NCI-H1694 (cell line): ENCODE data around the gene ZNF358.
"Not testable (repeated sequence)": the region's sequence is repeated elsewhere in the genome, so short reads cannot be mapped to it uniquely, and the experiment has no call there.

Experiments
- DNase-seq: peaks from one replicate; lab custom pipeline; 2025; lab: John Stamatoyannopoulos, UW

ZNF358 gene

DNA sequence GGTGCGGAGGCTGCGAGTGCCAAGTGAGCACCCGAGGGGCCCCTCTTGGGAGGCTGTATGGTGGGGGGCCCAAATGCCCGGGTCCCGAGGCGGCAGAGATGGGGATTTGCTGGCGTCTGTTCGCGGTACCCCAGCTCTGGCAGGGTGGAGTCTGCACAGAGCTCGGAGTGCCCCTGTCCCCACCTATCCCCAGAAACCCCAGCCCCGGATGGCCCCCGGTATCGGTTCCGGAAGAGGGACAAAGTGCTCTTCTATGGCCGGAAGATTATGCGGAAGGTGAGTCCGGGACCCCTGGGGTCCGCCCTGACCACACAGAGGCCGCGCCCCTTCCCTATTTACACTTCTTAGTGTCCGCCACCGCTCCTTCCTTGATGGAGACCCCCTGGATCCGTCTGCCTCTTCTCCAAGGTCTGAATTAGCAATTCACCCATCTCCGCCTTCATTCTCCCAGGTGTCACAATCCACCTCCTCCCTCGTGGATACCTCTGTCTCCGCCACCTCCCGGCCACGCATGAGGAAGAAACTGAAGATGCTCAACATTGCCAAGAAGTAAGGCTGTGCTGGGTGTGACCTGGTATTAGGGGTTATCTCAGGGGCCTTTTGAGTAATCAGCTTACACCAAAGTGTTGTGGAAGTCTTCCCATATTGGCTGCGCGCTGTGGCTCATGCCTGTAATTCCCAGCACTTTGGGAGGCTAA, 20.2 kb downstream of the ZNF358 start:
- DNase-seq: no peak

- not testable (repeated sequence) for DNase-seq
Observed at GRCh38 chr19:7538990-7539389, 23.1 kb downstream of the ZNF358 start.

- DNase-seq: no peak
Observed at GRCh38 chr19:7539827-7540425, 24.0 kb downstream of the ZNF358 start.

DNA sequence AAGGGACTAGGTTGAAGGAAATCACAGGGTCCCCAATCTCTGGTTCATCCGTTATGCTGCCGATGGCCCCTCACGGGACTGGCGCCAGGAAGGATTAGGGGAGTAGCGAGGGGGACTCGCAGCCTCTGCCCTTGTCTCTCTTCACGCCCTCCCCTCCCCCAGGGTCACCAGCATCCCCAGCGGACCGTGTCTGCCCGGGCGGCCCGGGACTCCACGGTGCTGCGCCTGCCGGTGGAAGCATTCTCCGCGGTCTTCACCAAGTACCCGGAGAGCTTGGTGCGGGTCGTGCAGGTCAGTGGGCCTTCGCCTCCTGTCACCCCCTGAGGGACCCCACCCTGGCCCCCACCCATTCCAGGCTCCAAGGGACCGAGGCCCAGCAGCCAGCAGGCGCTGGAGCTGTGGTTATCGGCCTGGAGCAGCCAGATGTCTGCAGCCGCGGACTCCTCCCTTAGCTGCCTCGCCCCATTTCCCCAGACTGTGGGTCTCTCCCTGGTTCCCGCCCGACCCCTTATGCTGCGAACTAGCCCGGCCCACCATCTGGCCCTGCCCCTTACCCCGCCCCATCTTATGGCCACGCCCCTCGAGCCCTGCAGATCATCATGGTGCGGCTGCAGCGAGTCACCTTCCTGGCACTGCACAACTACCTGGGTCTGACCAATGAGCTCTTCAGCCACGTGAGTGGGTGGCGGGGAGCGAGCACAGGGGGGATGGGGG, 25.0 kb downstream of the ZNF358 start:
- DNase-seq: no peak

DNA sequence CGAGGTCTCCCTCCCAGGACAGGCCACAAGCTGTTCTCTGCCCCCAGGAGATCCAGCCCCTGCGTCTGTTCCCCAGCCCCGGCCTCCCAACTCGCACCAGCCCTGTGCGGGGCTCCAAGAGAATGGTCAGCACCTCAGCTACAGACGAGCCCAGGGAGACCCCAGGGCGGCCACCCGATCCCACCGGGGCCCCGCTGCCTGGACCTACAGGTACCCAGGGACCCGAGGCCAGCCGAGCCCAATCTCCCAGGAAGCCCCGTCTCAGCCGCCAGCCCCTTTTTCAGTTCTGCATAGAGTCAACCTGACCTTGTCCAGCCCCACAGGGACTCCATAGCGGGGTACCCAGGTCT, 25.5 kb downstream of the ZNF358 start:
- DNase-seq: no peak

DNA sequence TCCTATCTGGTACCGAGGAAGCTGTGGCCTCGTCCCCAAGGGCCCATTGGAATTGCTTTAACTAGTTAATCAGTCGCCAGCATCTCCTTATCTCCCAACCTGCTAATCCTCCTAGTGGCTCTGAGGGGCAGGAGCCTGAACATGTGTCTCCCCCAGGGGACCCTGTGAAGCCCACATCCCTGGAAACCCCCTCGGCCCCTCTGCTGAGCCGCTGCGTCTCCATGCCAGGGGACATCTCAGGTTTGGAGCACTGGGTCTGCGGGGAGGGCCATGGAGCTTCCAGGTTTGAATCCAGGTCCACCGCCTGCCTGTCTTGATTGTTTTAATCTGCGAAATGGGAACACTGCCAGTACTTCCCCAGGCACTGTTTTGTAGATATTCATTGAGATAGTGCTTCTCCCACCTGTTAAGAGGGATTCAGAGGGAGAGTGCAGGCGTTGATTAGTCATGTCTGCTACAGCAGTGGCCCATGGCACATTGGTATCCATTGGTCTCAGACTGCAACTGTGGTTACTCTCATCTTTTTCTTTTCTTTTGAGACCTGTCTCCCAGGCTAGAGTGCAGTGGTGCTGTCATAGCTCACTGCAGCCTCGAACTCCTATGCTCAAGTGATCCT, 26.0 kb downstream of the ZNF358 start:
- no peak for DNase-seq

GRCh38 chr19:7542556-7543348, 26.8 kb downstream of the ZNF358 start:
- DNase-seq: no peak

- no peak for DNase-seq
Observed at GRCh38 chr19:7544626-7545025, 28.7 kb downstream of the ZNF358 start.

GRCh38 chr19:7545300-7545699, 29.4 kb downstream of the ZNF358 start:
- DNase-seq: no peak

DNA sequence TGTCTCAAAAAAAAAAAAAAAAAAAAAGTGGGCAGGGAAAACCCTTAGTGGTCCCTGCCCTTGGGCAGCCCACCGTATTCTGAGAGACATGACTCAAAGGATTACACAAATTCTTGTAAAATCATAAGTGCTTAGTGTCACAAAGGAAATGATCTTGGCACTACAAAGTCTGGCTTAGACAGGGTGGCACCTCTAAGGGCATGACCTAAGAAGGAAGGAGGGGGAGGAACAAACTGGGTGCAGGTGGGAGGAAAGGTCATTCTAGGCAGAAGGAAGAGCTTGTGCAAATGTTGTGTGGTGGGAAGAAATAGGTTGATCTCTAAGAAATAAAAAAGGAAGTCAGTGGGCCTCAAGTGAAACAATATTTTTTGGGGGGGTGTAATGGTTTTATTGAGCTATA, 30.0 kb downstream of the ZNF358 start:
- no peak for DNase-seq

- no peak for DNase-seq
Observed at GRCh38 chr19:7547159-7547558, 31.3 kb downstream of the ZNF358 start.

- no peak for DNase-seq
Observed at GRCh38 chr19:7549429-7550148, 33.7 kb downstream of the ZNF358 start.

GRCh38 chr19:7550169-7550770, 34.4 kb downstream of the ZNF358 start:
- DNase-seq: no peak

- DNase-seq: no peak
Observed at GRCh38 chr19:7550987-7551761, 35.3 kb downstream of the ZNF358 start.

DNA sequence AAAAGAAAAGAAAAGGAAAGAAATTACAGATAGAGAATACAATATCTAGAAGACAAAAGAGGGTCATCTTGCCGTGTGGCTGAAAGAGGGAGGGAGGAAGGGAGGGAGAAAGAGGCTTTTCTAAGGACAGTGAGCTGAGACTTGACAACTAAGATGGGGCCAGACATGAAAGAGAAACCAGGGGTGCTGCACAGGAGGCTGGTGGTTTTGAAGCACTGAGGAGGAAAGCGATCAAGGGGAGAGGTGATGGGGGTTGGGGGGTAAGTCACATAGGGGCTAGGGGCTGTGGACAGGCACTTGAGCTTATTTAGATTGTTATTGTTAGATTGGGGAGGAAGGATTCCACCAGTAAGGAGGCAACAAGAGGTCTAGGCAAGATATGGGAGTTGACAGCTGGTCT, 36.9 kb downstream of the ZNF358 start:
- no peak for DNase-seq

DNA sequence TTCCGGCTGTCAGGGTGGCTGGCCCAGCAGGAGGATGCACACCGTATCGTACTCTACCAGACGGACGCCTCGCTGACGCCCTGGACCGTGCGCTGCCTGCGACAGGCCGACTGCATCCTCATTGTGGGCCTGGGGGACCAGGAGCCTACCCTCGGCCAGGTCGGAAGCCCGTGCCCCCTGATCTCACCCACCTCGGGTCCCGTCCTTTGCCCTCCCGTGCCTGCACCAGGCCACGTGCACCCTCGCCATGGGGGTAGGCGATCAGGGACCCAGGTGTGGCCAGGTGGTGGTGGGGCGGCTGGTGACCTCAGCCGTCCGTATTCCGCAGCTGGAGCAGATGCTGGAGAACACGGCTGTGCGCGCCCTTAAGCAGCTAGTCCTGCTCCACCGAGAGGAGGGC, 38.7 kb downstream of the ZNF358 start:
- DNase-seq: no peak

DNA sequence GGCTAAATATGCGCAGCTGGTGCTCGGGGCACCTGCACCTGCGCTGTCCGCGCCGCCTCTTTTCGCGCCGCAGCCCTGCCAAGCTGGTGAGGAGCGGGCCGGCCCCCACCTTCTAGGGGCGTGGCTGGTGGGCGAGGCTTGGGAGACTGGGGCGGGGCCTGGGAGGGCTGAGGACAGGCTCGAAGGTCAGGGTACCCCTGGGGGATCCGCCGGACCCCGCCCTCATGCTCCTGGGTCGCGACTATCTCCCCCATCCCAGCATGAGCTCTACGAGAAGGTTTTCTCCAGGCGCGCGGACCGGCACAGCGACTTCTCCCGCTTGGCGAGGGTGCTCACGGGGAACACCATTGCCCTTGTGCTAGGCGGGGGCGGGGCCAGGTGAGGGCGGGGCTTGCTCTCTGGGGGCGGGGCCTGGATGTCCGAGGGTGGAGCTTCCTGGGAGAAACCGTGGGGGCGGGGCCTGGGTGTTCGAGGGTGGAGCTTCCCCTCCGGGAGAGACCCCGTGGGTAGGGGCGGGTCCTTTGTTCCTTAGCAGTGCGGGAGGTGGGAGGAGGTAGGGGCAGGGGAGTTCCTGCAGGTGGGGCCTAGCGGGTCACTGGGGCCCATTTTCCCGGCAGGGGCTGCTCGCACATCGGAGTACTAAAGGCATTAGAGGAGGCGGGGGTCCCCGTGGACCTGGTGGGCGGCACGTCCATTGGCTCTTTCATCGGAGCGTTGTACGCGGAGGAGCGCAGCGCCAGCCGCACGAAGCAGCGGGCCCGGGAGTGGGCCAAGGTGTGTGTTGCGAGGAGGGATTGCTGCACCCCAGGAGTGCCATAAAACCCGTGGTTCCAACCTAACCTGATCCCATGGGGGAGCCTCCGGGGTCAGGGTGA, 39.3 kb downstream of the ZNF358 start:
- DNase-seq: no peak

GRCh38 chr19:7556696-7557315, 40.9 kb downstream of the ZNF358 start:
- no peak for DNase-seq

- DNase-seq: no peak
Observed at GRCh38 chr19:7558667-7559066, 42.8 kb downstream of the ZNF358 start.
